Activated CD8-positive, alpha-beta memory T cell treated with anti-CD3 and anti-CD28 coated beads, Interleukin-2, amount 50 U/mL, for 48 hours (primary cell): ENCODE results near the gene OR2A2.

Source experiments
- DNase-seq: peaks from one replicate; pipeline ENCODE4 v3.0.0-alpha.2; 2020

The OR2A2 gene

GRCh38 chr7:144144426-144144825 is 35.0 kb downstream of the OR2A2 start:
- no peak for DNase-seq

GRCh38 chr7:144148224-144148827 is 38.9 kb downstream of the OR2A2 start:
- DNase-seq = no peak

GRCh38 chr7:144158861-144159260 is 49.5 kb downstream of the OR2A2 start:
- no peak for DNase-seq
